Endothelial cell of umbilical vein (primary cell): ENCODE results near the gene RRP1B. TPM values are rescaled to one million over a fixed set of nuclear protein-coding genes. Genes with fewer than 3 reads are reported as not detected.

Experiments used
- BruUV-seq: library from RNA; stranded (reverse); fragments of 400-500 nt; replicated peaks from 2 replicates; lab custom pipeline; 2021; lab: Mats Ljungman, UMichigan
- CTCF ChIA-PET: fragments of 300-600, 350-600 bp; sonication (Branson Sonifier 250); formaldehyde crosslinking; loops from one replicate; lab custom pipeline; 2021; ENCODE audit warnings: antibody characterized with exemption, inconsistent platforms; lab: Charles Lee
- POLR2A ChIA-PET: fragments of 300-600, 350-600 bp; sonication (Branson Sonifier 250); formaldehyde crosslinking; loops from one replicate; lab custom pipeline; 2021; ENCODE audit warnings: antibody characterized with exemption, inconsistent platforms; lab: Charles Lee
- DNase-seq: peaks from one replicate; pipeline ENCODE4 v3.0.0-alpha.2; 2011; ENCODE audit warnings: low read depth, low spot score
- FAIRE-seq: peaks from 2 replicates; lab custom pipeline; 2011; peaks lifted over from hg19 to GRCh38; lab: Jason Lieb, UNC
- H2AFZ ChIP-seq: 2 replicates; pipeline ENCODE4 v1.6.0; 2012; ENCODE audit warnings: low read depth, low read length, control low read depth, inconsistent platforms
- H3K27ac ChIP-seq: 2 replicates; pipeline ENCODE4 v1.5.1; 2011; ENCODE audit warnings: low read depth, mild to moderate bottlenecking, control low read depth, low read length, moderate library complexity; ENCODE audit not compliant: insufficient read depth
- H3K27me3 ChIP-seq, 2 experiments: 2 replicates each; pipeline versions ENCODE4 v1.6.0 to v1.6.1; 2011; ENCODE audit warnings: low read length in 2 of 2, mixed read lengths in 1 of 2; ENCODE audit not compliant: control insufficient read depth in 2 of 2, insufficient read depth in 2 of 2
- H3K36me3 ChIP-seq, 2 experiments: 2 replicates in 1 of 2; 3 replicates in 1 of 2; pipeline ENCODE4 v1.5.1; 2011; ENCODE audit warnings: low read length in 2 of 2, mild to moderate bottlenecking in 1 of 2, moderate library complexity in 1 of 2; ENCODE audit not compliant: control insufficient read depth in 2 of 2, insufficient read depth in 2 of 2; ENCODE audit errors: extremely low read depth in 1 of 2
- H3K4me1 ChIP-seq: 3 replicates; pipeline ENCODE4 v1.5.1; 2011; ENCODE audit warnings: mild to moderate bottlenecking, low read length; ENCODE audit not compliant: control insufficient read depth, insufficient read depth; ENCODE audit errors: extremely low read depth
- H3K4me2 ChIP-seq: 2 replicates; pipeline ENCODE4 v1.6.1; 2011; ENCODE audit warnings: low read length, control low read depth, mixed read lengths; ENCODE audit not compliant: insufficient read depth
- H3K4me3 ChIP-seq, 3 experiments: fragments of 200-600 bp in 1 of 3; sonication (generic), shearing (Covaris generic) in 1 of 3; replicated peaks in 1 of 3; 2 replicates each; pipeline ENCODE4 v1.5.1; 2011 to 2016; ENCODE audit warnings: control low read depth in 3 of 3, low read length in 3 of 3, mild to moderate bottlenecking in 2 of 3, inconsistent platforms in 1 of 3, low read depth in 1 of 3, moderate library complexity in 1 of 3; ENCODE audit not compliant: insufficient read depth in 1 of 3
- H3K79me2 ChIP-seq: 2 replicates; pipeline ENCODE4 v1.6.0; 2012; ENCODE audit warnings: low read length, inconsistent platforms; ENCODE audit not compliant: control insufficient read depth, insufficient read depth
- H3K9ac ChIP-seq: replicated peaks from 2 replicates; pipeline ENCODE3; 2011; ENCODE audit warnings: low read length, control low read depth; ENCODE audit not compliant: insufficient read depth; ENCODE audit errors: extremely low read depth
- H3K9me1 ChIP-seq: replicated peaks from 3 replicates; pipeline ENCODE4 v1.6.0; 2011; ENCODE audit warnings: mild to moderate bottlenecking, low read length; ENCODE audit not compliant: control insufficient read depth, insufficient read depth; ENCODE audit errors: extremely low read depth
- H3K9me3 ChIP-seq: replicated peaks from 2 replicates; pipeline ENCODE4 v1.5.1; 2012; ENCODE audit warnings: low read length, inconsistent platforms; ENCODE audit not compliant: control insufficient read depth, insufficient read depth
- H4K20me1 ChIP-seq: replicated peaks from 2 replicates; pipeline ENCODE3; 2011; ENCODE audit warnings: mild to moderate bottlenecking, low read length; ENCODE audit not compliant: control insufficient read depth, insufficient read depth; ENCODE audit errors: extremely low read depth
- EZH2 ChIP-seq: IDR thresholded peaks from 2 replicates; pipeline ENCODE4 v1.6.1; 2012; ENCODE audit warnings: borderline replicate concordance, low read depth, mild to moderate bottlenecking, moderate library complexity, low read length, inconsistent platforms; ENCODE audit not compliant: severe bottlenecking
- FOS ChIP-seq: IDR thresholded peaks from 2 replicates; pipeline ENCODE4 v1.6.1; 2011; ENCODE audit warnings: mild to moderate bottlenecking, low read length, moderate library complexity, borderline replicate concordance; ENCODE audit not compliant: insufficient read depth
- GATA2 ChIP-seq: IDR thresholded peaks from 2 replicates; pipeline ENCODE4 v1.7.0; 2011; ENCODE audit warnings: low read depth, mild to moderate bottlenecking, moderate library complexity, mixed read lengths, low read length; ENCODE audit not compliant: insufficient read length, insufficient read depth
- JUN ChIP-seq: IDR thresholded peaks from 2 replicates; pipeline ENCODE4 v1.6.1; 2011; ENCODE audit warnings: borderline replicate concordance, low read depth; ENCODE audit not compliant: insufficient read length, insufficient read depth
- MYC ChIP-seq: IDR thresholded peaks from one replicate; pipeline ENCODE4 v1.6.1; 2011; ENCODE audit warnings: mild to moderate bottlenecking, low read depth, low read length
- POLR2A ChIP-seq: IDR thresholded peaks from 2 replicates; pipeline ENCODE4 v1.6.1; 2012; ENCODE audit warnings: low read depth, mild to moderate bottlenecking, control low read depth, low read length
- POLR2AphosphoS5 ChIP-seq: IDR thresholded peaks from 2 replicates; pipeline ENCODE4 v1.6.1; 2012; ENCODE audit warnings: low read depth, mild to moderate bottlenecking, control low read depth, low read length, moderate library complexity; ENCODE audit not compliant: insufficient read depth
- dilution Hi-C: fragments of 300-500 bp; cut with MboI; formaldehyde crosslinking; loops from one replicate; pipeline ENCODE4 v1.15.0; 2019; ENCODE audit warnings: low sequenced_read_pairs; ENCODE audit not compliant: extremely low pct_ligation_motif_present
- intact Hi-C: fragments of 100-400 bp; cut with micrococcal nuclease; formaldehyde crosslinking; loops from one replicate; pipeline ENCODE4 v1.10.0; 2022
- polyA plus RNA-seq, 4 experiments: library from polyadenylated mRNA; depleted of rRNA in 3 of 4; stranded (reverse) in 3 of 4; unstranded in 1 of 4; fragments of >200 nt; gene quantifications; 2 replicates each; pipeline versions ENCODE4 v1.2.1 to v1.2.3, GENCODE V29; 2011 to 2012; ENCODE audit warnings: missing spikeins in 1 of 4
- total RNA-seq: library from RNA; stranded (reverse); gene quantifications from 2 replicates; pipeline ENCODE4 v1.2.3, GENCODE V29; 2021
- TF ChIP-seq, protein P1 (sequence below): IDR thresholded peaks from 2 replicates; pipeline ENCODE4 v1.6.1; 2011; ENCODE audit not compliant: insufficient read depth, insufficient read length
- TF ChIP-seq, protein P2 (sequence below), 2 donors: IDR thresholded peaks; 1 replicate in 1 of 2; 2 replicates in 1 of 2; pipeline ENCODE4 v1.5.1; 2011; ENCODE audit warnings: low read length in 2 of 2, mild to moderate bottlenecking in 2 of 2, moderate library complexity in 2 of 2, control low read depth in 1 of 2, inconsistent platforms in 1 of 2, low read depth in 1 of 2; ENCODE audit not compliant: insufficient read depth in 1 of 2; ENCODE audit errors: extremely low read depth in 1 of 2

Gene RRP1B
- total and polyA plus RNA-seq, 2 donors (not counting 3 experiments of a cell fraction or from before 2014, with no cell fraction given), result 13.0 to 39.9 TPM

DNA sequence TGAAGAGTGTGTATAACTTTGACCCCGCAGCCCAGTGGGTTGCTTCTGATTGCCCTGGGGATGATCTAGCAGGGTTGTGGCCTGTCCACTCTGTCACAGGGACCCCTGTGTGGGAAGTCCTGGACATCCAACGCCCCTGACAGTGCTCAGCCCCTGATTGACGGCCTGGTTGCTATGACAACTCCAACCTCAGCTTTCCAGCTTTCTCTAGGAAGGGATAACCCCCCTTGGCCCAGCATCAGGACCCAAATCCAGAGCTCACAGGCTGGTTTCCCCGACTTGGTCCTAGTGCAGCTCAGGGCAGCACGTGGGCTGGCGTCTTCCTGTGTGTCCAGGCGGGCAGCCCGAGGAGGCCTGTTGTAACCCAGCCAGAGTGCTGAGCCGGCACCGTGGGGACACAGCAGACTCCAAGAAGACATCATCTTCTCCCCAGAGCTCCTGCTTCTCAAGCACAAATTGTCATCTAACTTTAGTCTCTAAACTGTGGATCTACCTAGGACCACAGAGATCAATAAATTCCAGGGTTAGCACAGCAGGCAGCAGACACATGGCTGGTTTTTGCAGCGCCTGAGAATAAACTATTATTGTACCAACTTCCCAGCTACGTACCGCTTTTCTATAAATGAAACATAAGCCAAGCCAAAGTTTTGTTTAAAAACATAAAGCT lies 40.7 kb downstream of the RRP1B start:
- POLR2A ChIA-PET, result interaction anchor here (0.5 kb wide), 1 partner anchor 66 kb away, joined by 6 read pairs; no protein-coding TSS in a partner anchor
- Histone ChIP-seq H3K79me2 (no peaks in the 10 kb centered on the region), H2AFZ (no peak overlapping the region), H3K27ac (no peak overlapping the region), H3K9me3 (no peaks in the 10 kb centered on the region), H3K4me3 (no peak overlapping the region), H3K4me1 (no peaks in the 10 kb centered on the region), H3K36me3 (peaks cover 0 to 3% of the 10 kb centered on the region in 2 experiments), H3K9me1 (no peaks in the 10 kb centered on the region), H3K4me2 (no peak overlapping the region), H4K20me1 (no peaks in the 10 kb centered on the region), H3K9ac (no peak overlapping the region), H3K27me3 (no peaks in the 10 kb centered on the region)
- no TSS peak for BruUV-seq
- CTCF ChIA-PET, result no interaction called here
- dilution Hi-C loops (no loop called here), intact Hi-C loops (no loop called here)
- FAIRE-seq, result no peak
- DNase-seq, result no peak
- TF ChIP-seq FOS, result no peak
- TF ChIP-seq POLR2AphosphoS5, result no peak

DNA sequence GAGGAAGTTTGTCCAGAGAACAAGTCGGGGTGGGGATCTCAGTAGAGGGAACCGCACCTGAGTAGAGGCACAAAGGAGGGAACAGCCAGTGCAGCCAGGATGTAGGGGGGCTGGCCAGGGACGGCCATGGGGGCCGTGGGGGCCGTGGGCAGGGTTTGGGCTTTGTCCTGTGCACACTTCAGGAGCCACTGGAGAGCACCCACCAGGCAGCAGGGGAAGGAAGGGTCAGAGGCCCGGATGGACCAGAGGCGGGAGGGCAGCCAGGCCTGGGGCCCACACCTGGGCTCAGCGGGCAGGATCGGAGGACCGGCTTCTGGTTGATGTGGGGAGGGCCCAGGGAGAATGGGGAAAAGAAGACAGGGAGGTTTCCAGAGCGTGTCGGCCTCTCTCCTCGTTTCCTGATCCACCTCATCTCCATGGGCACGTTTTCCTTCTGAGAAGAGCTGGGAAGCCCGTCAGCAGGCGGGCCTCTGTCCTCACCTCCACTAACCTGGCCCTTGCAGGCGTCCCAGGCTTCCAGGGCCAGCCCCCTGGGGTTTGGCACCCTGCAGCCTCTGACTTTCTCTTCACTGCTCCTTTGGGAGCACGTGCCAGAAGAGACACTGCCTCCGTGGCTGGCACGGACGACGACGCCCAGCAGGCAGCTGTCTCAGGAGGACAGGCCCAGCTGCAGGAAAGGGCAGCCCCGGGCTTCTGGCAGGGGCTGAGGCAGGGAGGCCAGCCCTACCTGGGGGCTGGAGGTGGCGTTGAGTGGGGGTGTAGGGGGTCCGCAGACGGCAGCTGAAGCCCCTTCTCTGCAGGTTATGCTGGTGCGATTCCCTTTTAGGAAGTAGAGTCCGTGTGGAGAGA lies 42.8 kb downstream of the RRP1B start:
- intact Hi-C loops (no loop called here), dilution Hi-C loops (no loop called here)
- Histone ChIP-seq H3K27ac (no peak overlapping the region), H3K9ac (no peak overlapping the region), H3K4me3 (no peak overlapping the region), H3K36me3 (no peaks in the 10 kb centered on the region), H3K27me3 (no peaks in the 10 kb centered on the region), H3K9me1 (no peaks in the 10 kb centered on the region), H2AFZ (no peak overlapping the region), H4K20me1 (no peaks in the 10 kb centered on the region), H3K4me1 (no peaks in the 10 kb centered on the region), H3K4me2 (no peak overlapping the region), H3K79me2 (no peaks in the 10 kb centered on the region), H3K9me3 (no peaks in the 10 kb centered on the region)
- ChIA-PET CTCF (interaction anchor here (1.9 kb wide), 1 partner anchor 27 kb away, joined by 6 read pairs; no protein-coding TSS in a partner anchor), POLR2A (no interaction called here)
- TF ChIP-seq GATA2, result no peak
- no peak for TF ChIP-seq EZH2
- no peak for TF ChIP-seq JUN
- no peak for TF ChIP-seq POLR2A
- no peak for TF ChIP-seq FOS
- no peak for TF ChIP-seq MYC
- TF ChIP-seq POLR2AphosphoS5, result no peak
- TF ChIP-seq, protein P1, sequence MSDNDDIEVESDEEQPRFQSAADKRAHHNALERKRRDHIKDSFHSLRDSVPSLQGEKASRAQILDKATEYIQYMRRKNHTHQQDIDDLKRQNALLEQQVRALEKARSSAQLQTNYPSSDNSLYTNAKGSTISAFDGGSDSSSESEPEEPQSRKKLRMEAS, result no peak
- TF ChIP-seq, protein P2, sequence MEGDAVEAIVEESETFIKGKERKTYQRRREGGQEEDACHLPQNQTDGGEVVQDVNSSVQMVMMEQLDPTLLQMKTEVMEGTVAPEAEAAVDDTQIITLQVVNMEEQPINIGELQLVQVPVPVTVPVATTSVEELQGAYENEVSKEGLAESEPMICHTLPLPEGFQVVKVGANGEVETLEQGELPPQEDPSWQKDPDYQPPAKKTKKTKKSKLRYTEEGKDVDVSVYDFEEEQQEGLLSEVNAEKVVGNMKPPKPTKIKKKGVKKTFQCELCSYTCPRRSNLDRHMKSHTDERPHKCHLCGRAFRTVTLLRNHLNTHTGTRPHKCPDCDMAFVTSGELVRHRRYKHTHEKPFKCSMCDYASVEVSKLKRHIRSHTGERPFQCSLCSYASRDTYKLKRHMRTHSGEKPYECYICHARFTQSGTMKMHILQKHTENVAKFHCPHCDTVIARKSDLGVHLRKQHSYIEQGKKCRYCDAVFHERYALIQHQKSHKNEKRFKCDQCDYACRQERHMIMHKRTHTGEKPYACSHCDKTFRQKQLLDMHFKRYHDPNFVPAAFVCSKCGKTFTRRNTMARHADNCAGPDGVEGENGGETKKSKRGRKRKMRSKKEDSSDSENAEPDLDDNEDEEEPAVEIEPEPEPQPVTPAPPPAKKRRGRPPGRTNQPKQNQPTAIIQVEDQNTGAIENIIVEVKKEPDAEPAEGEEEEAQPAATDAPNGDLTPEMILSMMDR (IDR thresholded peaks at IDR 0.05; ENCODE audit: extremely low read depth in 1 of 2, insufficient read depth in 1 of 2, low read depth in 1 of 2, low read length in 2 of 2), result no peak
- no TSS peak for BruUV-seq
- DNase-seq (no peak), FAIRE-seq (no peak)
